ENCODE data around the gene RAPGEF5. TPM values are rescaled to one million over a fixed set of nuclear protein-coding genes. Genes with fewer than 3 reads are reported as not detected.

The RAPGEF5 gene
- polyA plus RNA-seq, 1 donor, result 29.8 TPM

DNA sequence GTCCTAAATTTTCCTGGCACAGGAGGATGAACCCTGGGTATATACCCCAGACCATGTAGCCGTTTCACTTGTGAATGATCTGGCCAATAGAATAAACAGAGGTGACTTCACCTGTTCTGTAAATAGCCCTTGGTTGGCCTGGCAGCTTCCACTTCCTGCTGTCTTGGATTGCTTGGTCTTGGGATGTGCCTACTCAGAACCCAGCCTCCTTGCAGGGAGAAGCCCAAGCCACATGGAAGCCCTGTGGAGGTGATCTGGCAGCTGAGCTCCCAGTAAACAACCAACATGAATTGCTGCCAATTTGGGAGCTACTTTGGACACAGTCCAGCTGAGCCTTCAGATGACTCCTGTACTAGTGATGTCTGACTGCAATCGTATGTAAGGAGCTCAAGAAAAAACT lies 4.8 kb upstream of the RAPGEF5 start:
- H3K27me3 ChIP-seq (ENCODE audit: control insufficient read depth, insufficient read depth, low read length), result no peaks in the 10 kb centered on the region
- no CpG with 5 or more reads among the region's 2 CpGs for WGBS (ENCODE audit: insufficient coverage, low lambda C conversion rate)
- no peak overlapping the region for H3K27ac ChIP-seq (ENCODE audit: low read length)
- H3K4me3 ChIP-seq (ENCODE audit: low read length), result no peak overlapping the region
- H3K36me3 ChIP-seq (ENCODE audit: control insufficient read depth, insufficient read depth, low read length), result no peaks in the 10 kb centered on the region
- H3K9me3 ChIP-seq (ENCODE audit: control insufficient read depth, low read depth, low read length), result no peaks in the 10 kb centered on the region
- H3K4me1 ChIP-seq (ENCODE audit: control insufficient read depth, insufficient read depth, low read length), result peaks cover 21% of the 10 kb centered on the region
- no peak for DNase-seq

- WGBS (ENCODE audit: insufficient coverage, low lambda C conversion rate), result no CpG with 5 or more reads among the region's 6 CpGs
- no peaks in the 10 kb centered on the region for H3K27me3 ChIP-seq (ENCODE audit: control insufficient read depth, insufficient read depth, low read length)
- H3K36me3 ChIP-seq (ENCODE audit: control insufficient read depth, insufficient read depth, low read length), result no peaks in the 10 kb centered on the region
- no peak overlapping the region for H3K4me3 ChIP-seq (ENCODE audit: low read length)
- DNase-seq, result no peak
- H3K9me3 ChIP-seq (ENCODE audit: control insufficient read depth, low read depth, low read length), result no peaks in the 10 kb centered on the region
- H3K27ac ChIP-seq (ENCODE audit: low read length), result no peak overlapping the region
- peaks cover 21% of the 10 kb centered on the region for H3K4me1 ChIP-seq (ENCODE audit: control insufficient read depth, insufficient read depth, low read length)
Observed at GRCh38 chr7:22361320-22361719, 4.4 kb upstream of the RAPGEF5 start.

DNA sequence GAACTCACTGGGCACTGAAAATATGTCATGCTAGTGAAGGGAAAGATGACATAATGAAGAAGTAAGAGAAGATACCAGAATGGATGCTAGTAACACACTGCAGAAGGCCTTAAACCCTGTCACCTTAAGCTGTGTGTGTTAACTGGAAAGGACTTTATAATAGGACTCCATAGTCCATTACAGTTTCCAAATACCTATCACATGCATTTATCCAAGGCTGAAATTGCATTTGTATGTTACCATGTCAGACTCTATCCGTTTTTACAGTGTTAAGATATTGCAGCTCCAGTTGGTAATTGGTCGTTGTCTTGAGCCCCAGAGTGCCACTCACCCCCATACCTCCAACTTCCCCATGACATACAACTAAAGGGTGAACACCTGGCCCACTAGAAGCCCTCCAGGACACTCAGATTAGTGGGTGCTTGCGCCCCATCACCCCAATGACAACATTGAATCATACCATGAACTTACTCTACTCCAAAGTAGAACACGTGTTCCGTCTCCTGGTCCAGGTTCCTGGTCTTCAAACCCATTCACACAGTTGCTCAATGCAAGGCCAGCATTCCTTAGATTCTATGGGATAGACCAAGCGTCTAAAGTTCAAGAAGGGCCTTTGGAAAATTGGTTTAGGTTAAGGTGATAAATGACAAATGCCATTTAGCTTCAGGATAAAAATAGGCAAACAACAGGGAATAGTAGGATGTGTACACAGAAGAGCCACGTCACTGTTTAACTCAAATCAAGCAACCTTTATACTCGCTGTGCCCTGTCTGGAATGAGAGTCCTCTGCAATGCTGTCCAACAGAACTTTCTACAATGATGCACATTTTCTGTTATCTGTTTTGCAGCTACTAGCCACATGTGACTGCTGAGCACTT lies 2.1 kb upstream of the RAPGEF5 start:
- peaks cover 21% of the 10 kb centered on the region for H3K4me1 ChIP-seq (ENCODE audit: control insufficient read depth, insufficient read depth, low read length)
- no peaks in the 10 kb centered on the region for H3K9me3 ChIP-seq (ENCODE audit: control insufficient read depth, low read depth, low read length)
- no CpG with 5 or more reads among the region's 8 CpGs for WGBS (ENCODE audit: insufficient coverage, low lambda C conversion rate)
- H3K4me3 ChIP-seq (ENCODE audit: low read length), result no peak overlapping the region
- H3K27me3 ChIP-seq (ENCODE audit: control insufficient read depth, insufficient read depth, low read length), result no peaks in the 10 kb centered on the region
- peak; percentile 80 to 91 for DNase-seq
- no peaks in the 10 kb centered on the region for H3K36me3 ChIP-seq (ENCODE audit: control insufficient read depth, insufficient read depth, low read length)
- H3K27ac ChIP-seq (ENCODE audit: low read length), result peak overlapping the region; percentile 92

DNA sequence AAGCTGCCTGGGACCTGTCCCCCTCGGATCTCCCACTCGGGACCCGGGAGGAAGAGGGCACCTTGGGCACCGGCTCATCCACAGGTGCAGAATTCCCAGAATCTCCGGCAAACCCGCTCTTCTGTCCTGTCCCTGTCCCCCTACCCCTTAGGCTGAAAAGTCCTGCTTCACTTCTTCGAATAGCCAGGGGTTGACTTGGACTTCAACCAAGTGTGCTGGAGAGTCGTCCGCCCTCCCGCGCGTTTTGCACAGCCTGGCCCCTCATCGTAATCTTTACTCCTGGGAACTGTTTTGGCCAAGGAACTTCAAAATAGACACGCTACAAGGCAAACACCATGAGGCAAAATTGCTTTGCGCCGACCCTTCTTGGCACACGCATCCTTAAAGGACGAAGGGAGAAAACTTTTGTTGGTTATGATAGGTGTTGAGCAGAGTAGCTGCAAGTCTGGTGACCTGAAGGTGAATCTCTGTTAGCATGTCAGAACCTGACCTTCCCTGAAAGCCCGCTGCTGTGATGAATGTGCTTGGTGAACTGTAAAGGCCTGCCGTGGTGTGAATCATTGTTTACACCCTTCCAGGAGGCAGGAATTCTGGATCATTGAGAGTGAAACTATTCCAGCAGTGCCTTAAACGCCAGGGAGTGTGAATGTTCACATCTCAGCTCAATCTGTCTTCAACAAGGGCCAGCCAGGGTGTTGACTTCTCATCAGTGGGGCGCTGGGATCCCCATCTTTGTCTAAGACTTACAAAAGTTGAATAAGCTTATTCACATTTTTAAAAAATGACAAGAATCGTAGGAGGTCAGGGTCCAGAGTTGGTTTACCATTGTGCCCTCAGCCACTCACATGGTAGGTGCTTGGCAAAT lies 589 bp upstream of the RAPGEF5 start:
- Histone ChIP-seq H3K36me3 (ENCODE audit: control insufficient read depth, insufficient read depth, low read length) (no peaks in the 10 kb centered on the region), H3K4me1 (ENCODE audit: control insufficient read depth, insufficient read depth, low read length) (peaks cover 21% of the 10 kb centered on the region), H3K4me3 (ENCODE audit: low read length) (peak overlapping the region; percentile 39), H3K27ac (ENCODE audit: low read length) (peak overlapping the region; percentile 92), H3K9me3 (ENCODE audit: control insufficient read depth, low read depth, low read length) (no peaks in the 10 kb centered on the region), H3K27me3 (ENCODE audit: control insufficient read depth, insufficient read depth, low read length) (no peaks in the 10 kb centered on the region)
- DNase-seq, result peak; percentile 47 to 78
- WGBS (ENCODE audit: insufficient coverage, low lambda C conversion rate), result 57% methylated on average over 1 of the region's 23 CpGs

GRCh38 chr7:22356010-22356691 lies 803 bp downstream of the RAPGEF5 start:
- WGBS (ENCODE audit: insufficient coverage, low lambda C conversion rate), result no CpG with 5 or more reads among the region's 26 CpGs
- Histone ChIP-seq H3K27me3 (ENCODE audit: control insufficient read depth, insufficient read depth, low read length) (no peaks in the 10 kb centered on the region), H3K4me3 (ENCODE audit: low read length) (peak overlapping the region; percentile 64), H3K9me3 (ENCODE audit: control insufficient read depth, low read depth, low read length) (no peaks in the 10 kb centered on the region), H3K36me3 (ENCODE audit: control insufficient read depth, insufficient read depth, low read length) (no peaks in the 10 kb centered on the region), H3K27ac (ENCODE audit: low read length) (peak overlapping the region; percentile 79), H3K4me1 (ENCODE audit: control insufficient read depth, insufficient read depth, low read length) (peaks cover 32% of the 10 kb centered on the region)
- DNase-seq, result peak; percentile 64 to 87

- Histone ChIP-seq H3K27ac (ENCODE audit: low read length) (peak overlapping the region; percentile 79), H3K9me3 (ENCODE audit: control insufficient read depth, low read depth, low read length) (no peaks in the 10 kb centered on the region), H3K27me3 (ENCODE audit: control insufficient read depth, insufficient read depth, low read length) (no peaks in the 10 kb centered on the region), H3K36me3 (ENCODE audit: control insufficient read depth, insufficient read depth, low read length) (no peaks in the 10 kb centered on the region), H3K4me1 (ENCODE audit: control insufficient read depth, insufficient read depth, low read length) (peaks cover 35% of the 10 kb centered on the region), H3K4me3 (ENCODE audit: low read length) (peak overlapping the region; percentile 64)
- DNase-seq, result no peak
- WGBS (ENCODE audit: insufficient coverage, low lambda C conversion rate), result no CpG with 5 or more reads among the region's 5 CpGs
Observed at GRCh38 chr7:22355620-22356009, 1.3 kb downstream of the RAPGEF5 start.

GRCh38 chr7:22354462-22354861 lies 2.5 kb downstream of the RAPGEF5 start:
- Histone ChIP-seq H3K36me3 (ENCODE audit: control insufficient read depth, insufficient read depth, low read length) (no peaks in the 10 kb centered on the region), H3K4me1 (ENCODE audit: control insufficient read depth, insufficient read depth, low read length) (peaks cover 39% of the 10 kb centered on the region), H3K4me3 (ENCODE audit: low read length) (no peak overlapping the region), H3K27me3 (ENCODE audit: control insufficient read depth, insufficient read depth, low read length) (no peaks in the 10 kb centered on the region), H3K27ac (ENCODE audit: low read length) (no peak overlapping the region), H3K9me3 (ENCODE audit: control insufficient read depth, low read depth, low read length) (no peaks in the 10 kb centered on the region)
- WGBS (ENCODE audit: insufficient coverage, low lambda C conversion rate), result no CpG with 5 or more reads among the region's 2 CpGs
- no peak for DNase-seq

GRCh38 chr7:22352887-22353286 lies 4.1 kb downstream of the RAPGEF5 start:
- Histone ChIP-seq H3K9me3 (ENCODE audit: control insufficient read depth, low read depth, low read length) (no peaks in the 10 kb centered on the region), H3K4me3 (ENCODE audit: low read length) (no peak overlapping the region), H3K27ac (ENCODE audit: low read length) (no peak overlapping the region), H3K36me3 (ENCODE audit: control insufficient read depth, insufficient read depth, low read length) (no peaks in the 10 kb centered on the region), H3K27me3 (ENCODE audit: control insufficient read depth, insufficient read depth, low read length) (no peaks in the 10 kb centered on the region), H3K4me1 (ENCODE audit: control insufficient read depth, insufficient read depth, low read length) (peaks cover 33% of the 10 kb centered on the region)
- no peak for DNase-seq
- WGBS (ENCODE audit: insufficient coverage, low lambda C conversion rate), result no CpG with 5 or more reads among the region's 4 CpGs

DNA sequence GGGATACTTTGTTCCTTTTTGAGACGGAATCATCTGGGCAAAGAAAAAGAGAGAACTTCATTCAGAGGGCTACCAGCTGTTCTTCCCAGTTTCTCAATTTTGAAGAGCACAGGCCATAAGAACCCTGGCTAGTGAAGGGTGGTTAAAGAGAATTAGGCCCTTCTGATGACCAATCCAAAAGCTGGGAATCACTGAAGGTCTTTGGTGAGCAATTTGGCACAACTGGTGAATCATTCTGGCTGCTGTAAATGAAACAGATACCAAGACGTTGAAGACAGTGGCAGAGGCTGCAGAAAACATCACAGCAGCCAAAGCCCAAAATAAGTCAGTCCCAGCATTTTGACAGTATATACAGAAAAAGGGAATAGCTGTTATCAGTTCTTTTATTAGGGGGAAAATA lies 5.1 kb downstream of the RAPGEF5 start:
- H3K36me3 ChIP-seq (ENCODE audit: control insufficient read depth, insufficient read depth, low read length), result no peaks in the 10 kb centered on the region
- peaks cover 36% of the 10 kb centered on the region for H3K4me1 ChIP-seq (ENCODE audit: control insufficient read depth, insufficient read depth, low read length)
- no peak for DNase-seq
- peak overlapping the region; percentile 82 for H3K27ac ChIP-seq (ENCODE audit: low read length)
- no CpG with 5 or more reads among the region's 2 CpGs for WGBS (ENCODE audit: insufficient coverage, low lambda C conversion rate)
- H3K9me3 ChIP-seq (ENCODE audit: control insufficient read depth, low read depth, low read length), result no peaks in the 10 kb centered on the region
- no peak overlapping the region for H3K4me3 ChIP-seq (ENCODE audit: low read length)
- no peaks in the 10 kb centered on the region for H3K27me3 ChIP-seq (ENCODE audit: control insufficient read depth, insufficient read depth, low read length)

DNA sequence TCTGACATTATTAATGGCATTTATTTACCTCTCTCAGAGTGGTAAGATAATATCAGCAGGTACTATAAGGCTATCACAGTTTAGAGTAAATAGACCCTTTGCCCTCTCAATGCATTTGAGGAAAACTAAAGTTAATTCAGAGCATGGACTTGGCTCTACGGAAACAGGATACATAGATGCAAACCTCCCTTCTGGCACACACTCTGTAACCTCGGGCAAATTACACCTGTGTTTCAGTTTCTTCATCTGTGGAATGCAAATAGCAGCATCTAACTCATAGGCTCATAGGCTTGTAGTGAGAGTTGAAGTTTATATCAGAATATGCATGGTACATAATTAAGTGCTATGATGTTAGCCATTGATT lies 5.6 kb downstream of the RAPGEF5 start:
- Histone ChIP-seq H3K4me3 (ENCODE audit: low read length) (no peak overlapping the region), H3K4me1 (ENCODE audit: control insufficient read depth, insufficient read depth, low read length) (peaks cover 39% of the 10 kb centered on the region), H3K27ac (ENCODE audit: low read length) (peak overlapping the region; percentile 82), H3K9me3 (ENCODE audit: control insufficient read depth, low read depth, low read length) (no peaks in the 10 kb centered on the region), H3K27me3 (ENCODE audit: control insufficient read depth, insufficient read depth, low read length) (no peaks in the 10 kb centered on the region), H3K36me3 (ENCODE audit: control insufficient read depth, insufficient read depth, low read length) (no peaks in the 10 kb centered on the region)
- WGBS (ENCODE audit: insufficient coverage, low lambda C conversion rate), result no CpG with 5 or more reads among the region's 2 CpGs
- peak; percentile 67 to 86 for DNase-seq

Data from large intestine (tissue), 3 donors.